Stimulated activated CD4-positive, alpha-beta T cell treated with anti-CD3 and anti-CD28 coated beads, Interleukin-4, amount 100 ng/mL, for 4 hours (primary cell): ENCODE measurements around the gene LGALS3.

Experiments
- DNase-seq, 2 experiments: peaks; one replicate each; pipeline ENCODE4 v3.0.0-alpha.2; 2020

The LGALS3 gene

DNA sequence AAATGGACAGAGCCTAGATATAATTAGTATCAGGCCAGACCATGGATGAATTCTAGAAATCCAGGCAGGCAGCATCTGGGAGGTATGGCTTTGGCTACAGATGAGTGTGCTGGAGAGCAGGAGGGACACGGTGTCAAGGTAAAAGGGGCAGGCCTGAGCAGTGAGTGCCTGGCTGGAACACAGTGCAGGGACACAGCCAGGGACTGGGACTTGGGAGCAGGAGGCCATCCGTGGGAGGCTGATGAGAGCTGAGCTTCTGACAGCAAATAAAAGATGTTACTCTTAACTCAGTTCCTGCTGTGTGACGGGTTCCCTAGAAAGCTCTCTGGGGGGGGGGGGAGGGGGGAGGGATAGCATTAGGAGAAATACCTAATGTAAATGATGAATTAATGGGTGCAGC is 13.6 kb upstream of the LGALS3 start:
- no peak for DNase-seq

- no peak for DNase-seq
Observed at GRCh38 chr14:55115861-55116245, 13.2 kb upstream of the LGALS3 start.

DNA sequence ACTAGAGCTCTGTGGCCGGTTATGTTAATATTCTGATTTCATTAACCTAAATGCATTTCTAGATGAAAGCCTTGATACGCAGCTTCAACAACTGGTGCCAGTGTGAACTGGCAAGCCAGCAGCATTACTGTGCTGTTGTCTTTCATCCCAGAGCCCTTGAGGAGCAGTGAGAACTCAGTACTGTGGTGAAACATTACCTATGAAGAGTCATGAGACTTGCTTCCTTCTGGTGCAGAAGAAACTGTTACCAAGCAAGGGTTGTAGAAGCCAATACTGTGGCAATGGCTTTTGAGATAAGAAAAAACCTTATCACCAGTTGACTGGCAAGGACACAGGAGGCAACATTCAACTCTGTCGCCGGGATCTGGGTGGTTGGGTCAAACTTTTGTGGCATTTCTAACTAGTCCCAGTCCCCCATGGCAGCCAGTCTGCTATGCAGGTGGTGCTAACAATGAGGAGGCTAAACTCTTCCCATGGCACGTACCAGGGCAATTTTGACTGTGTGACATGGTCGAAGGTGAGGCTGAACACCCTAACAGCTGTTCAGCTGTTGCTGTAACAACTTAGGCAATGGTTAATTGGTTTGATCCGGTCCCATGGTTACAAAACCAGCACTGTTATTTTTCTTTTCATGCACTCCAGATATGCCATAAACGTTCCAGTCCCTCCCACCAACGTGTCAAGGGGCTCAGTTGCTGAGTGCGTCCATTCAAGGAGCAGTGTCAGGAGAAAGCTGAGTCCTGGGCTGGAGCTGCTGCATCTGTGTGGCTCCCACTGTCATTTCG is 12.6 kb upstream of the LGALS3 start:
- DNase-seq = no peak

DNA sequence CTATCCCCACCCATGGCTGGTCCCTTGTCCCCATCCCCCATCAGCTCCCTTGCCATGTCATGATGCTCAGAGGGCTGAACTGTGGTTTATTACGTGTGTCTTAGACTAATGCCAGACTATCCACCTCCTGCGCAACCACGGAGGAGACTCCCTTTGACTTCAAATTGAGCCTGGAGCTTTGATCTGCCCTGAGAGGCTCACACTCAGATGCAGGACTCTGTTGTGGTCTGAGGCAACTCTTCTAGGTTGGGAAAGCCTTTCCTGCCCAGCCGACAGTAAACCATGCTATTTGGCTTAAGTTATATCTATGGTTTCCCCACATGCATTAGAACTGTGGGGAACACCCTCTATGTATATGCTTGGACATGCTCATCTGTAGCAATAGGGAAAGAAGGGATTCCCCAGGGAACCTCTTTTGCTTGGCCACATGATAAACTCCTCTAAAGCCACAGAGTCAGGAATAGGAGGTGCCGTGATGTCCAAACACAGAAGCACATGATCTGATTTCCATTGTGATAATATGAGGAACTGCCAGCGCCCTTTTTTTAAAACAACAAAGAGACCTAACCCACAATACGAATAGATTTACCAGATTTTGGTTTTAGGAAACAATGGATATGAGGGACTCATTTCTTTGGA is 11.1 kb upstream of the LGALS3 start:
- DNase-seq = no peak

DNA sequence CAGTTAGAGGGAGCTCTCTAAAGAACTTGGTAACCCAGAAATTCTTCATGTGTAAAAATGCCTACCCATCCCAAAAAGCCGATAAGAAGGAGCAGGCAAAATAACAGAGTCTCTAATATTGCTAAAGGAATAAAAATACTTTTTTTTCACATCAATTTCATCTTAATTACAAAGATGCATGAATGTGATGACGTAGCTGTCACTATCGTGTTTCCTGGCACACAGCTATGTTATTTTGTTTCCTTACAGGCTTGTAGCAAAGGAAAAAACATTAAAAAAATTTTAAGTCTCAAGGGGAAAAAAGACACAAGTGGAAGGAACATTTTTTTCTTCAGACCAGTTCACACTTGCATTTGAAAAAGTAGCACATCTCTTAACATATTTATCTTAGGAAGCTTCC is 10.3 kb upstream of the LGALS3 start:
- DNase-seq = no peak

DNA sequence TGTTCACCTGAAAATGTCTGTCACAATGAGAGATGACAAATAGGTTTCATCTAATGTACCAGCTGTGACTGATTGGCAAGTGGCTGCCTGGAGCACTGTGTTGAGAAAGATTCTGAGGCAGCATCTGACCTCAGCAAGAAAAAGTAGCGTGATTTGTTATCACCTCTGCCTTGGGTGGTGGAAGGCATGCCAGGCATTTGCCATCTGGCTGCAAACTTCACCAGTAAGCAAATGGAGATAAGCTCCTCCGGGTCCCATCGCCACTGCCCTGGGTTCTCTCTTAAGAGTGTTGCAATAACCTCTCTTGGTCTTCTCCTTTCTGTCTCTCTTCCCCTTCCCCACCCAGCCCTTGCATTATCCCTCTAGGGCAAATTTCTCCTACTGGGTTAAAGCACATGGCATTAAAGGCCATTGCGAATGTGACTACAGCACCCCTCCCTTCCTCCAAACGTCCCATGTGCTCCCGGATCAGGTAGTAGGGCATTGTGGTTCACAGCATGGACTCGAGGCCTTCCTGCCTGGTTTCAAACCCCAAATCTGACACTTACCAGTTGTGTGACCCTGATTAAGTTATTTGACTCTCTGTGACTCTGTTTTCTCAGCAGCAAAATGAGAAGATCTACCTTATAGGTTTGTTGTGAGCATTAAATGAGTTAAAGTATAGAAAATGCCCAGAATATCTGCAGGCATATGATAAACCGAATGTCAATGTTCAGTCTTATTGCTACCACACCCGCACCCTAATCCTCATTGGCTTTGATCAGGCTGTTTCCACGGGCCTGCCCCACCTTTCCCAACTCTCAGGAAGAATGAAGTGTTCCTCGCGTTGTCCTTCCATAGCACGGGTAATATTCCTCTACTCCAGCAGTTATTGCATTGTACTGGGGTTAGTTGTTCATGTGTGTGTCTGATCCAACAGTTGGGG is 8.2 kb upstream of the LGALS3 start:
- DNase-seq = no peak

- no peak for DNase-seq
Observed at GRCh38 chr14:55121628-55122439, 7.2 kb upstream of the LGALS3 start.

- DNase-seq = no peak
Observed at GRCh38 chr14:55122440-55122986, 6.5 kb upstream of the LGALS3 start.

GRCh38 chr14:55123101-55123500 is 6.0 kb upstream of the LGALS3 start:
- no peak for DNase-seq

GRCh38 chr14:55123852-55124639 is 5.0 kb upstream of the LGALS3 start:
- DNase-seq = no peak

DNA sequence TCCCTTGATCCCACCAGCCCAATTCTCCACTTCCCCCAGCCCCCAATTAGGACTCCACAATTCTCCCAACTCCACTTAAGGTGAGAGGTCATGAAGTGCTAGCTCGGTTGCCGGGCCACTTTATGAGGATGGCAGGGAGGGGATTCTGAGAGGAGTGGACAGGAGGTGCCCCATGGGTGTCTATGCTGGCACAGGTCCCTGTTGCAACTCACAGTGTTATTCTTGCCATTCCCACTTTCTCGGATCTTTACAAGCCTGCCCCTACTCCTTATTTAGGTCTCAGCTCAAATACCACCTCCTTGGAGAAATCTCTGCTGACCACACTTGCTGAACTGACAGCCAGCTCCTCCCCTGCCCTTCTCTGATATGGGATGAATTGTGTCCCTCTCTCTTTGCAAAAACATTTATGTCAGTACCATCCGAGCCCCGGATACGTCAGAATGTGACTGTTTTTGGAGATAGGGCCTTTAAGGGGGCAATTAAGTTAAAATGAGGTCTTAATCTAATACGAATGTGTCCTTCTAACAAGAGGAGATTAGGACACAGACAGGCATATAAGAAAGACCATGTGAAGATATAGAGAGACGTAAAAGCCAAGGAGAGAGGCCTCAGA is 4.2 kb upstream of the LGALS3 start:
- DNase-seq = no peak

GRCh38 chr14:55125403-55125802 is 3.6 kb upstream of the LGALS3 start:
- DNase-seq = no peak

DNA sequence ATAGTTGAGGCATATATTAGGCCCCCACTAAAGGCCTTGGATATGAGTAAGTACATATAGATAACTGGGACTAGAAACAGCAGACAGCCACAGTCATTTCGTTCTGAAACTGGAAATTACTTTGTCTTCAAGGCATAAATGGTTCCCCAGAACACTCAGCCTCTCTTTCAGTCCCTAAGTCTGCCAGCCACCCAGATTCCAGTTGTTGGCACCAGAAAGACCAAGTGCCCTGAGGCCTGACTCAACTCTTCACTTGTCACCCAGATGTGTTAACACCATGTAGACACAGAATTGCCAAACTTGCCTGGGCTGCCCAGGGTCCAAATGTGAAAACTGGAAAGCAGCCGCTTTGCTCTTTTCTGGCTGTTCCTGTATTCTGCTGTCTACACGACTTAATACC is 3.0 kb upstream of the LGALS3 start:
- DNase-seq = no peak

- no peak for DNase-seq
Observed at GRCh38 chr14:55126932-55127459, 2.1 kb upstream of the LGALS3 start.

- DNase-seq = no peak
Observed at GRCh38 chr14:55127460-55127951, 1.5 kb upstream of the LGALS3 start.

- DNase-seq = no peak
Observed at GRCh38 chr14:55128386-55129085, 516 bp upstream of the LGALS3 start.

DNA sequence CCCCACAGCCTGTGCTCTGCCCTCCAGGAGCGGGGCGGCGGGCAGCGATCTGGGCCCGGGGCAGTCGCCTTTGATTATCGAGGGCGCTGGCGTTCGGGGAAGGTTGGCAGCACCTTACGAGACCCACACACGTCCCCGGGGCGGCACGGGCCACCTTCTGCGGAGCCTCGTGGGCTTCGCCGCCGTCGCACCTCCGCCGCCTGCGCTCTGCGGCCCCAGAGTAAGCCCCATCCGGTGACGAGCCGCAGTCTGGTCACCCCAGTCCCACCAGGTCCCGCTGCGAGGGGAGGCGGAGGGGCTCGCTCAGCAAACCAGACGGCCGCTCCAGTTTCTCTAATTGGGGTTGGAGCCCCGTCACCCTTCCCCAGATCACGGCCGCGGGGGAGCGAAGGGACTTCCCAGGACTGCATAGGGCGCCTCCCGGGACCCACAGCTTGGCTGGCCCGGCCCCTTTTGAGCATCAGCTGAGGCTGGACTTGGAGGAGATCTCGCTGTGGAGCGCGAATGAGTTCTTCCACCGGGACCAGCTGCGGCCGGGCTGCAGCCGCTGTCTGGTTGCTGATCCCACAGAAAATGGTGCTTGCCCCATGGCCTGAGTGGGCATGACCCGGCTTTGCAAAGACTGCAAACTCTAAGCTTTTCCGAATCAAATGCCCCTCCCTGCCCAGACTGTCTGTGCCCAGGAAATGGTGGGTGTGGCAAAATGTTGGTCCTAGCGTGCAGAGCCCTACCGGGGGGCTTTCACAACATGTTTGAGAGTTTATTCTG is 560 bp downstream of the LGALS3 start:
- DNase-seq = peak; percentile 40 to 43

GRCh38 chr14:55130196-55130550 is 1.1 kb downstream of the LGALS3 start:
- DNase-seq = no peak
